ENCODE results near the gene TNIK. TPM values are rescaled to one million over a fixed set of nuclear protein-coding genes. Genes with fewer than 3 reads are reported as not detected.

Gene TNIK
- total and polyA plus RNA-seq, 10 of the 15 experiments (the other 5 are each of a cell fraction or from before 2014, with no cell fraction given): 13.9 to 74.3 (median 48.2) TPM

- Histone ChIP-seq H3K4me2 (ENCODE audit: control insufficient read depth, insufficient read depth) (no peak overlapping the region), H3K9ac (ENCODE audit: control insufficient read depth, insufficient read depth, low read length) (no peak overlapping the region), H3K27ac (ENCODE audit: control insufficient read depth, insufficient read depth) (no peak overlapping the region), H4K20me1 (ENCODE audit: control insufficient read depth, insufficient read depth) (no peaks in the 10 kb centered on the region), H3K79me2 (ENCODE audit: control insufficient read depth, insufficient read depth, low read length) (no peaks in the 10 kb centered on the region), H3K36me3 (ENCODE audit: control insufficient read depth in 2 of 2, insufficient read depth in 2 of 2, low read length in 1 of 2) (peaks cover 16 to 44% of the 10 kb centered on the region in 2 experiments), H3K4me1 (ENCODE audit: control insufficient read depth, insufficient read depth, low read length) (peaks cover 14% of the 10 kb centered on the region), H3K9me3 (replicated peaks; ENCODE audit: control insufficient read depth, insufficient read depth, low read length) (no peaks in the 10 kb centered on the region; the same call in 1 of the 3 replicates), H3K4me3 (no peak overlapping the region), H3K27me3 (replicated peaks in 1 of 2; ENCODE audit: control insufficient read depth in 2 of 2, insufficient read depth in 2 of 2, low read length in 1 of 2) (no peaks in the 10 kb centered on the region), H2AFZ (ENCODE audit: control insufficient read depth, low read depth, low read length) (no peak overlapping the region)
- ChIA-PET POLR2A (interaction anchor here (1.0 kb wide), 1 partner anchor 48 kb away, joined by 3 read pairs; no protein-coding TSS in a partner anchor), SMC1A (ENCODE audit: uncharacterized antibody, unreplicated experiment) (interaction anchor here (1.4 kb wide), 1 partner anchor 396 kb away, joined by 7 read pairs; no protein-coding TSS in a partner anchor), CTCF (interaction anchor here (1.2 kb wide), 1 partner anchor 283 kb away, joined by 3 read pairs; no protein-coding TSS in a partner anchor), RAD21 (ENCODE audit: unreplicated experiment) (no interaction called here)
- TF ChIP-seq SREBF1 (IDR thresholded peaks at IDR 0.05; ENCODE audit: low read length): no peak
- TF ChIP-seq SP1 (IDR thresholded peaks at IDR 0.05; ENCODE audit: low read depth, low read length): no peak
- no peak for TF ChIP-seq ZBTB40 (IDR thresholded peaks at IDR 0.05; ENCODE audit: borderline replicate concordance)
- no peak for TF ChIP-seq RCOR1 (conservative IDR thresholded peaks at IDR 0.05; ENCODE audit: low read depth, low read length)
- TF ChIP-seq PRDM15 (CRISPR knock-in tag; IDR thresholded peaks at IDR 0.05): no peak
- no peak for TF ChIP-seq SUPT20H (IDR thresholded peaks at IDR 0.05; ENCODE audit: borderline replicate concordance, control insufficient read depth, low read depth, low read length)
- no peak for TF ChIP-seq IRF5 (IDR thresholded peaks at IDR 0.05; ENCODE audit: borderline replicate concordance)
- no peak for TF ChIP-seq ATF3 (IDR thresholded peaks at IDR 0.05; ENCODE audit: borderline replicate concordance, extremely low read depth, low read depth, low read length)
- DNase-seq (ENCODE audit: low read depth, low spot score) (no peak), FAIRE-seq (no peak), ATAC-seq (no peak)
- BruUV-seq (replicated peaks): no TSS peak
- intact Hi-C loops (cut with micrococcal nuclease; ENCODE audit: unreplicated experiment) (no loop called here), in situ Hi-C loops (cut with MboI) (no loop called here)
- 73% methylated on average over 2 of the region's 2 CpGs for WGBS (ENCODE audit: insufficient coverage, insufficient replicate concordance, low lambda C conversion rate, missing lambda C conversion rate)
These were observed 290.8 kb downstream of the TNIK start for GRCh38 chr3:171169443-171169842.

Data from GM12878 (cell line).